H1 (cell line): ENCODE results near the gene ELANE. TPM values are rescaled to one million over a fixed set of nuclear protein-coding genes. Genes with fewer than 3 reads are reported as not detected.

ENCODE experiments used
- CTCF ChIA-PET: fragments of 300-600 bp; sonication (Branson Sonifier 250); formaldehyde crosslinking; loops from one replicate; lab custom pipeline; 2021; ENCODE audit not compliant: partially characterized antibody; lab: Charles Lee
- POLR2A ChIA-PET: fragments of 300-600 bp; sonication (Branson Sonifier 250); formaldehyde crosslinking; loops from one replicate; lab custom pipeline; 2021; ENCODE audit warnings: inconsistent platforms; ENCODE audit not compliant: partially characterized antibody; lab: Charles Lee
- DNase-seq, 2 experiments: peaks; one replicate each; pipeline versions ENCODE4 v3.0.0 to v3.0.0-alpha.2; 2010 to 2022; ENCODE audit warnings: low spot score in 2 of 2, low read depth in 1 of 2, mixed read lengths in 1 of 2
- FAIRE-seq: peaks from 2 replicates; lab custom pipeline; 2011; peaks lifted over from hg19 to GRCh38; lab: Jason Lieb, UNC
- H2AFZ ChIP-seq: 2 replicates; pipeline ENCODE4 v1.8.1; 2012; ENCODE audit warnings: low read length, inconsistent platforms
- H2AK5ac ChIP-seq: 2 replicates; pipeline ENCODE4 v1.6.1; 2013; ENCODE audit warnings: low read depth, low read length
- H2BK120ac ChIP-seq: replicated peaks from 2 replicates; pipeline ENCODE3; 2013; ENCODE audit warnings: low read depth, low read length, inconsistent platforms
- H2BK12ac ChIP-seq: 2 replicates; pipeline ENCODE4 v1.6.1; 2013; ENCODE audit warnings: low read depth, low read length
- H2BK15ac ChIP-seq: 2 replicates; pipeline ENCODE4 v1.6.1; 2013; ENCODE audit warnings: low read length
- H2BK20ac ChIP-seq: 2 replicates; pipeline ENCODE4 v1.6.1; 2013; ENCODE audit warnings: low read length
- H2BK5ac ChIP-seq: 2 replicates; pipeline ENCODE4 v1.6.1; 2013; ENCODE audit warnings: low read depth, low read length
- H3K14ac ChIP-seq: 2 replicates; pipeline ENCODE4 v1.6.1; 2013; ENCODE audit warnings: inconsistent platforms; ENCODE audit not compliant: insufficient read length
- H3K18ac ChIP-seq: 2 replicates; pipeline ENCODE4 v1.6.1; 2013; ENCODE audit warnings: low read length; ENCODE audit errors: extremely low read depth
- H3K23ac ChIP-seq: 2 replicates; pipeline ENCODE4 v1.6.1; 2013; ENCODE audit warnings: inconsistent platforms; ENCODE audit not compliant: insufficient read length
- H3K23me2 ChIP-seq: 2 replicates; pipeline ENCODE4 v1.6.1; 2013; ENCODE audit warnings: low read depth, low read length
- H3K27ac ChIP-seq: 2 replicates; pipeline ENCODE4 v1.6.1; 2011; ENCODE audit warnings: low read depth, low read length, inconsistent platforms
- H3K27me3 ChIP-seq, 4 experiments: replicated peaks in 1 of 4; 1 replicate in 1 of 4; 2 replicates in 3 of 4; pipeline versions ENCODE4 v1.6.1 to v1.8.1; 2011 to 2013; ENCODE audit warnings: low read length in 3 of 4, mild to moderate bottlenecking in 3 of 4, inconsistent platforms in 2 of 4, mixed read lengths in 2 of 4, moderate library complexity in 1 of 4; ENCODE audit not compliant: control insufficient read depth in 3 of 4, insufficient read depth in 3 of 4; ENCODE audit errors: extremely low read depth in 1 of 4
- H3K36me3 ChIP-seq, 4 experiments: 2 replicates each; pipeline versions ENCODE4 v1.6.1 to v1.8.1; 2011 to 2013; ENCODE audit warnings: mild to moderate bottlenecking in 4 of 4, low read length in 3 of 4, moderate library complexity in 2 of 4, control low read depth in 1 of 4, inconsistent platforms in 1 of 4; ENCODE audit not compliant: insufficient read depth in 4 of 4, control insufficient read depth in 2 of 4
- H3K4ac ChIP-seq: replicated peaks from 2 replicates; pipeline ENCODE3; 2013; ENCODE audit warnings: low read length, low read depth, mixed read lengths, inconsistent platforms; ENCODE audit not compliant: insufficient read length
- H3K4me1 ChIP-seq, 4 experiments: replicated peaks in 1 of 4; 1 replicate in 1 of 4; 2 replicates in 3 of 4; pipeline versions ENCODE4 v1.6.1 to v1.8.1; 2011 to 2013; ENCODE audit warnings: low read length in 3 of 4, inconsistent platforms in 2 of 4, mixed read lengths in 1 of 4; ENCODE audit not compliant: insufficient read depth in 4 of 4, control insufficient read depth in 3 of 4
- H3K4me2 ChIP-seq, 2 experiments: 2 replicates each; pipeline versions ENCODE4 v1.6.1 to v1.8.1; 2011 to 2013; ENCODE audit warnings: low read depth in 2 of 2, low read length in 2 of 2, control low read depth in 1 of 2, inconsistent platforms in 1 of 2, mild to moderate bottlenecking in 1 of 2; ENCODE audit not compliant: insufficient read depth in 1 of 2
- H3K4me3 ChIP-seq, 4 experiments: fragments of 200-600, 300-600 bp in 1 of 4; sonication (generic), shearing (Covaris generic), sonication (Bioruptor Twin) in 1 of 4; 2 replicates each; pipeline versions ENCODE4 v1.5.1 to v1.8.1; 2011 to 2016; ENCODE audit warnings: low read length in 4 of 4, low read depth in 3 of 4, control low read depth in 2 of 4, inconsistent platforms in 2 of 4, mild to moderate bottlenecking in 2 of 4, mixed read lengths in 1 of 4, moderate library complexity in 1 of 4; ENCODE audit not compliant: insufficient read depth in 2 of 4; ENCODE audit errors: extremely low read depth in 1 of 4
- H3K56ac ChIP-seq: replicated peaks from 2 replicates; pipeline ENCODE3; 2013; ENCODE audit warnings: low read depth, mild to moderate bottlenecking, mixed read lengths, low read length, inconsistent platforms; ENCODE audit not compliant: insufficient read length
- H3K79me1 ChIP-seq: 2 replicates; pipeline ENCODE4 v1.6.1; 2013; ENCODE audit warnings: low read depth, low read length, control low read depth
- H3K79me2 ChIP-seq, 2 experiments: 2 replicates each; pipeline versions ENCODE4 v1.6.1 to v1.8.1; 2012 to 2013; ENCODE audit warnings: low read length in 2 of 2, mild to moderate bottlenecking in 2 of 2, inconsistent platforms in 1 of 2; ENCODE audit not compliant: insufficient read depth in 2 of 2, control insufficient read depth in 1 of 2
- H3K9ac ChIP-seq, 4 experiments: replicated peaks in 1 of 4; 1 replicate in 1 of 4; 2 replicates in 3 of 4; pipeline versions ENCODE4 v1.6.1 to v1.8.1; 2011 to 2013; ENCODE audit warnings: low read depth in 3 of 4, low read length in 3 of 4, control low read depth in 2 of 4, mild to moderate bottlenecking in 2 of 4, moderate library complexity in 2 of 4, inconsistent platforms in 1 of 4; ENCODE audit errors: extremely low read depth in 1 of 4
- H3K9me3 ChIP-seq, 2 experiments: 2 replicates each; pipeline versions ENCODE4 v1.6.1 to v1.8.1; 2012 to 2013; ENCODE audit warnings: mild to moderate bottlenecking in 2 of 2, moderate library complexity in 2 of 2, control low read depth in 1 of 2, inconsistent platforms in 1 of 2, low read depth in 1 of 2, low read length in 1 of 2, mixed read lengths in 1 of 2; ENCODE audit not compliant: insufficient read depth in 2 of 2
- H4K20me1 ChIP-seq, 2 experiments: replicated peaks in 1 of 2; 2 replicates each; pipeline versions ENCODE3 to v1.8.1; 2011 to 2013; ENCODE audit warnings: inconsistent platforms in 2 of 2, low read length in 2 of 2, mild to moderate bottlenecking in 1 of 2; ENCODE audit not compliant: insufficient read depth in 2 of 2, control insufficient read depth in 1 of 2
- H4K5ac ChIP-seq: 2 replicates; pipeline ENCODE4 v1.6.1; 2013; ENCODE audit warnings: low read length, low read depth, mixed read lengths, inconsistent platforms; ENCODE audit not compliant: insufficient read length
- H4K8ac ChIP-seq: 2 replicates; pipeline ENCODE4 v1.8.0; 2013; ENCODE audit warnings: mild to moderate bottlenecking, moderate library complexity, low read length, inconsistent platforms; ENCODE audit not compliant: insufficient read depth; ENCODE audit errors: extremely low read depth
- H4K91ac ChIP-seq: replicated peaks from 2 replicates; pipeline ENCODE3; 2013; ENCODE audit warnings: low read length, mixed read lengths, inconsistent platforms; ENCODE audit not compliant: insufficient read length
- E2F6 ChIP-seq: IDR thresholded peaks from 2 replicates; pipeline ENCODE4 v1.6.1; 2012; ENCODE audit warnings: inconsistent platforms
- EP300 ChIP-seq, 2 experiments: IDR thresholded peaks; 1 replicate in 1 of 2; 2 replicates in 1 of 2; pipeline ENCODE4 v1.6.1; 2011 to 2012; ENCODE audit warnings: low read depth in 2 of 2, low read length in 2 of 2, mild to moderate bottlenecking in 2 of 2, borderline replicate concordance in 1 of 2, inconsistent platforms in 1 of 2, moderate library complexity in 1 of 2
- RFX5 ChIP-seq: IDR thresholded peaks from 2 replicates; pipeline ENCODE4 v1.6.1; 2011; ENCODE audit warnings: low read depth, low read length, improper control_type of control experiment, borderline replicate concordance
- SUZ12 ChIP-seq: fragments of 200-600 bp; sonication (generic); IDR thresholded peaks from 2 replicates; pipeline ENCODE4 v1.6.1; 2012; ENCODE audit warnings: mild to moderate bottlenecking, inconsistent platforms, low read length, moderate library complexity, mixed read lengths
- YY1 ChIP-seq: IDR thresholded peaks from 2 replicates; pipeline ENCODE4 v1.6.1; 2011; ENCODE audit warnings: low read depth, mild to moderate bottlenecking, low read length
- WGBS, 2 experiments: shearing (Covaris generic) in 1 of 2; methylation state at CpG; one replicate each; pipeline versions ENCODE4 v1.1.6 to v1.1.7; 2013 to 2015; ENCODE audit warnings: low lambda C conversion rate in 2 of 2, mixed read lengths in 2 of 2, inconsistent platforms in 1 of 2, low coverage in 1 of 2, missing lambda C conversion rate in 1 of 2; ENCODE audit not compliant: insufficient replicate concordance in 2 of 2, insufficient coverage in 1 of 2, insufficient read length in 1 of 2; ENCODE audit errors: extremely low coverage in 1 of 2, missing lambda C conversion rate in 1 of 2; 5-methylcytosine and 5-hydroxymethylcytosine counted together
- polyA plus RNA-seq, 7 experiments: library from polyadenylated mRNA; depleted of rRNA in 3 of 7; stranded (reverse) in 5 of 7; unstranded in 2 of 7; fragments of >200 nt in 5 of 7; fragments of 200-250 nt in 2 of 7; gene quantifications; 1 replicate in 5 of 7; 2 replicates in 1 of 7; 4 replicates in 1 of 7; pipeline versions ENCODE4 v1.2.1 to v1.2.3, GENCODE V29; 2011 to 2013; ENCODE audit warnings: missing spikeins in 2 of 7, mixed read lengths in 2 of 7
- total RNA-seq: library from RNA; stranded (reverse); fragmentation: NEBNext Ultra II Directional; extraction: Animal tissue kit (Norgen Biotek cat#: 25700); gene quantifications from 2 replicates; pipeline ENCODE4 v1.2.1, GENCODE V29; 2021

The ELANE gene
- total and polyA plus RNA-seq, 2 of the 8 experiments (the other 6 are each of a cell fraction or from before 2014, with no cell fraction given), result not detected

- H3K4me3 ChIP-seq, result no peak overlapping the region
- peaks cover 8% of the 10 kb centered on the region; the same call in 1 of the 2 replicates for H3K23me2 ChIP-seq
- WGBS, 2 experiments, result 94% methylated on average over 20 of the region's 20 CpGs; no CpG with 5 or more reads in 1 of the 2 experiments
- H2AFZ ChIP-seq, result no peak overlapping the region
- H3K18ac ChIP-seq, result no peak overlapping the region
- no peak overlapping the region for H3K23ac ChIP-seq
- H3K14ac ChIP-seq, result no peak overlapping the region
- no peaks in the 10 kb centered on the region for H3K27me3 ChIP-seq
- no peak overlapping the region for H2BK12ac ChIP-seq
- peaks cover 3% of the 10 kb centered on the region for H3K79me1 ChIP-seq
- no peak overlapping the region for H3K4ac ChIP-seq
- H2BK120ac ChIP-seq, result no peak overlapping the region
- no peaks in the 10 kb centered on the region for H3K9me3 ChIP-seq
- POLR2A ChIA-PET, result interaction anchor here (0.6 to 16.9 kb wide), 10 partner anchors 9 to 583 kb away, joined by 3 to 277 read pairs (median 5); partner anchors contain the start of genes AZU1, CNN2, PLPPR3 and PTBP1
- no peak overlapping the region for H2BK5ac ChIP-seq
- CTCF ChIA-PET, result no interaction called here
- H2BK20ac ChIP-seq, result no peak overlapping the region
- H4K20me1 ChIP-seq, result peaks cover 14 to 39% of the 10 kb centered on the region in 2 experiments
- no peak overlapping the region for H2BK15ac ChIP-seq
- no peak overlapping the region for H3K9ac ChIP-seq
- no peak overlapping the region for H4K5ac ChIP-seq
- H2AK5ac ChIP-seq, result no peak overlapping the region
- H3K36me3 ChIP-seq, result peaks cover 37 to 86% (median 53%) of the 10 kb centered on the region in 4 experiments
- no peak overlapping the region for H3K56ac ChIP-seq
- H3K4me2 ChIP-seq, result no peak overlapping the region
- peaks cover 0 to 17% of the 10 kb centered on the region in 2 experiments; a peak in 3 of 4 replicates for H3K79me2 ChIP-seq
- DNase-seq (no peak), FAIRE-seq (no peak)
- no peak overlapping the region for H4K8ac ChIP-seq
- H3K27ac ChIP-seq, result no peak overlapping the region
- no peak overlapping the region for H4K91ac ChIP-seq
- TF ChIP-seq EP300 (IDR thresholded peaks at IDR 0.05; ENCODE audit: borderline replicate concordance in 1 of 2, low read depth in 2 of 2, low read length in 2 of 2) (no peak), E2F6 (no peak), YY1 (no peak), RFX5 (no peak), SUZ12 (no peak)
- no peaks in the 10 kb centered on the region; a peak in 1 of 7 replicates for H3K4me1 ChIP-seq
Measured at GRCh38 chr19:811506-812048, 40.5 kb upstream of the ELANE start.
